A673 (cell line): ENCODE results near the gene ZNF680. TPM values are rescaled to one million over a fixed set of nuclear protein-coding genes. Genes with fewer than 3 reads are reported as not detected.

ENCODE experiments used
- BruUV-seq: library from RNA; stranded (reverse); fragments of 400-500 nt; replicated peaks from 2 replicates; lab custom pipeline; 2021; lab: Mats Ljungman, UMichigan
- CTCF ChIA-PET: fragments of 300-600 bp; sonication (Branson Sonifier 250); formaldehyde crosslinking; loops from one replicate; lab custom pipeline; 2022; ENCODE audit warnings: antibody characterized with exemption; lab: Charles Lee
- POLR2A ChIA-PET: fragments of 300-600 bp; sonication (Branson Sonifier 250); formaldehyde crosslinking; loops from one replicate; lab custom pipeline; 2022; ENCODE audit warnings: antibody characterized with exemption; ENCODE audit not compliant: low non-redundant PET; lab: Charles Lee
- DNase-seq: peaks from one replicate; pipeline ENCODE4 v3.0.0-alpha.2; 2015; ENCODE audit warnings: low spot score
- H3K27ac ChIP-seq: fragments of 200-600 bp; sonication (generic); 2 replicates; pipeline ENCODE4 v1.5.1; 2016; ENCODE audit warnings: mixed run types, low read depth, mild to moderate bottlenecking, mixed read lengths, antibody characterized with exemption, low read length; ENCODE audit not compliant: poor library complexity, severe bottlenecking
- H3K27me3 ChIP-seq: fragments of 200-600 bp; sonication (generic); replicated peaks from 2 replicates; pipeline ENCODE4 v1.6.1; 2017; ENCODE audit warnings: mixed run types, low read depth, mild to moderate bottlenecking, mixed read lengths, antibody characterized with exemption, low read length; ENCODE audit not compliant: insufficient read depth, poor library complexity
- H3K36me3 ChIP-seq: fragments of 200-600 bp; sonication (generic); 2 replicates; pipeline ENCODE4 v1.6.1; 2016; ENCODE audit warnings: mixed run types, mild to moderate bottlenecking, mixed read lengths, antibody characterized with exemption, low read length; ENCODE audit not compliant: insufficient read depth, poor library complexity, severe bottlenecking
- H3K4me1 ChIP-seq: fragments of 200-600 bp; sonication (generic); 2 replicates; pipeline ENCODE4 v1.6.1; 2017; ENCODE audit warnings: mixed run types, mild to moderate bottlenecking, mixed read lengths, antibody characterized with exemption, low read length; ENCODE audit not compliant: insufficient read depth, poor library complexity, severe bottlenecking
- H3K4me3 ChIP-seq: fragments of 200-600 bp; sonication (generic); 2 replicates; pipeline ENCODE4 v1.5.1; 2016; ENCODE audit warnings: low read depth, mixed run types, mild to moderate bottlenecking, mixed read lengths, low read length; ENCODE audit not compliant: poor library complexity, severe bottlenecking
- H3K9me3 ChIP-seq: fragments of 200-600 bp; sonication (generic); 2 replicates; pipeline ENCODE4 v1.6.1; 2016; ENCODE audit warnings: mixed run types, low read depth, mild to moderate bottlenecking, mixed read lengths, antibody characterized with exemption, low read length; ENCODE audit not compliant: poor library complexity, severe bottlenecking
- CTCF ChIP-seq: fragments of 300-800, 200-600 bp; sonication (generic); conservative IDR thresholded peaks from 2 replicates; pipeline ENCODE4 v1.5.1; 2017; ENCODE audit warnings: low read depth, mild to moderate bottlenecking, antibody characterized with exemption, low read length, moderate library complexity, mixed read lengths
- EZH2 ChIP-seq: fragments of 200-600 bp; sonication (generic); IDR thresholded peaks from 2 replicates; pipeline ENCODE4 v1.6.1; 2017; ENCODE audit warnings: borderline replicate concordance, low read depth, mild to moderate bottlenecking, mixed read lengths, antibody characterized with exemption, low read length; ENCODE audit not compliant: poor library complexity, severe bottlenecking
- intact Hi-C: fragments of 100-400 bp; cut with micrococcal nuclease; formaldehyde crosslinking; loops from one replicate; pipeline ENCODE4 v1.10.0; 2022; ENCODE audit not compliant: unreplicated experiment
- total RNA-seq: library from RNA; stranded (reverse); gene quantifications from 2 replicates; pipeline ENCODE4 v1.2.3, GENCODE V29; 2021

The ZNF680 gene
- total RNA-seq, 1 experiment from 2014 or later, result 10.2 TPM

- POLR2A ChIA-PET, result no interaction called here
- Histone ChIP-seq H3K4me1 (no peaks in the 10 kb centered on the region), H3K27ac (peak overlapping the region; percentile 78), H3K36me3 (peaks cover 8% of the 10 kb centered on the region), H3K27me3 (no peaks in the 10 kb centered on the region), H3K4me3 (peak overlapping the region; percentile 61), H3K9me3 (peaks cover 14% of the 10 kb centered on the region)
- CTCF ChIA-PET, result no interaction called here
- TF ChIP-seq EZH2 (no peak), CTCF (no peak)
- BruUV-seq, result TSS peak; percentile 62
- intact Hi-C loops, result loop anchor here (2.0 kb wide), 1 partner anchor 103 kb away; no protein-coding TSS in a partner anchor
- peak; percentile 14 for DNase-seq
Observed at GRCh38 chr7:64562256-64562625, 630 bp downstream of the ZNF680 start.

GRCh38 chr7:64559206-64559605 lies 3.7 kb downstream of the ZNF680 start:
- intact Hi-C loops, result no loop called here
- no peaks in the 10 kb centered on the region for H3K27me3 ChIP-seq
- ChIA-PET POLR2A (no interaction called here), CTCF (no interaction called here)
- BruUV-seq, result no TSS peak
- no peaks in the 10 kb centered on the region for H3K4me1 ChIP-seq
- H3K27ac ChIP-seq, result peak overlapping the region; percentile 38
- H3K4me3 ChIP-seq, result no peak overlapping the region
- peaks cover 8% of the 10 kb centered on the region for H3K36me3 ChIP-seq
- DNase-seq, result no peak
- H3K9me3 ChIP-seq, result peaks cover 21% of the 10 kb centered on the region
- no peak for TF ChIP-seq EZH2
- TF ChIP-seq CTCF, result no peak

GRCh38 chr7:64558781-64559180 lies 4.1 kb downstream of the ZNF680 start:
- Histone ChIP-seq H3K27me3 (no peaks in the 10 kb centered on the region), H3K4me1 (no peaks in the 10 kb centered on the region), H3K36me3 (peaks cover 8% of the 10 kb centered on the region), H3K27ac (peak overlapping the region; percentile 38), H3K4me3 (no peak overlapping the region), H3K9me3 (peaks cover 17% of the 10 kb centered on the region)
- ChIA-PET POLR2A (no interaction called here), CTCF (no interaction called here)
- no peak for TF ChIP-seq EZH2
- TF ChIP-seq CTCF, result no peak
- no peak for DNase-seq
- no TSS peak for BruUV-seq
- intact Hi-C loops, result no loop called here
